Epidermal melanocyte (primary cell): Measurements from ENCODE around the gene NFIB.

Source experiments
- DNase-seq: peaks from one replicate; pipeline ENCODE4 v3.0.0; 2011; ENCODE audit warnings: low spot score; ENCODE audit not compliant: insufficient read length

The NFIB gene

DNA sequence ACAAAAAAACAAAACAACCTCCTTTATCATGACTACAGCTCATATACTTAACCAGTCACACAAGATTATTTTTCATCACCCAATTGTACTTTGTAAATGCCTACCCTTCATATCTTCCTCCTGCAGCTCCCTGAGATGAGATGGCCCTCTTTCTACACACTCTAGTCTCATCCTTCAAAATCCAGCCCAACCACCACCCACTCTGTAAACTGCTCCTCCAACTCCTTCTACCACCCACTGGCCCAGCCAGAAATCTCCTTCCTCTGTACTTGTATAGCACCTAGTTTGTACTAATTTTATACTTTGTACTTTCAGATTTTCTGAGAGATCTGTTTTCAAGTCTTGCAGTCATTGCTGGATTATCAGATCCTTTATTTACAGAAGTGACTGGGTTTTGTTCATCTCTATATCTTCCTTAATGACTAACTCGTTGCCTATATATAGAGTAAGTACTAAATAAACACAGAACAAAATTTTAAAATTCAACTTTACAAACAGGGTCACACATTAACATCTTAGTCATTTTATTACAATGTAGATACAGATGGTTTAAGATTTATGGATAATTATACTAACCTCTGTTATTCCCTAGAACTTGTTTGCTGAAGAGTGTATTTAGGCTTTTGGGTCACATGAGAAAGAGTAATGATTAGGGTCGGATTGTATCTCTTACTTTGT lies 155.7 kb downstream of the NFIB start:
- no peak for DNase-seq

DNA sequence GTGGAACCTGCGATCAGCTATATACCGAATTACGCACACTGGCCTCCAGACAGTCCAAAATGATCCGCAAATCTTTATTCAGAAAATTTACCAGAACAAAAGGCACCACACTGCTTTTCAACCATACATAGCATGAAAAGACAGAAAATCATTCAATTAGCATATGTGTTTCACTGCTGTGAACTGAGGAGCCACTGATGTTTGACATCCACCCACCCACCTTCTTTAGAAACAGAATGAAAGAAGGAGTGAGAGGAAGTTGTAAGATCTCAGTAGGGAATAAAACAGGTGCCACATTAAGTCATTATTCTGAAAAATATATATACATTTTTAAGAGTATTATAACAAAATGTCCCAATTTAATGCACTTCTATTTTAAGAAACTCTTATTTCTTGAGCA lies 156.8 kb downstream of the NFIB start:
- DNase-seq, result no peak

GRCh38 chr9:14156046-14156445 lies 157.9 kb downstream of the NFIB start:
- DNase-seq, result no peak

DNA sequence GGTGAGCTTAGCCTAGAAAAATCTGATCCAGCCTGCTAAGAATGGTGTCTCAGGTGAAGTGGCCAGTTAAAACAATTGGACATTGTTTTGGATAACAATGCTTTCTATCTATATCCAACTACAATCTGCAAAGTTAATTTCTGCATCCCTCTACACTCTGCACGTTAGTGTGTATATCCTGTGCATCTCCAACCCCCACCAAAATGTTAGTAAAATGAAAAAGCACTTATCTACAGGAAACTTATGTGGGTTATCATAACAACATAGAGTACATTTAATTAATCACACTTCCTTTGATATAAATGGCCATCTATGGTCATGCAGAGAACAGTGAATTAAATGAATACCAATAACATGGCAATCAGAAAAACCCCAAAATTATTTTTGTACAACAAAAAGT lies 158.7 kb downstream of the NFIB start:
- DNase-seq, result no peak

DNA sequence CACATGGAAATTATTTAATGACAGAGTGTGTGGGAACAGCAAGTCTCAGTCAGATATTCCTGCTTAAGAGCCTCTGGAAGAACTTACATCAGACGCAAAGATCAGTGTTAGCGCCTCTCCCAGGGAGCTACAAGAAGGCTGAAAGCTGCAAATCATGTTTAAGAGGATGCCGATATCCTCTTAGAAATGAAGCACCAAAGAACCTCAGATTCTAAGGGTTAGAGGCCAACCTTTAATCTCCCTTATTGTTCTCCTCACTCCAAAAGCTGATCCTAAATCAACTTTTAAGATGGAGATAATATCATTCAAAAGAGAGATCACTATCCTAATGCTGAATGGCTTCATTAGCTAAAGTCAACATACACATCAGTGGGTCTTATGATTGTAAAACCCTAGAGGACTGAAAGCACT lies 160.6 kb downstream of the NFIB start:
- DNase-seq, result no peak

- no peak for DNase-seq
These were observed 162.5 kb downstream of the NFIB start for GRCh38 chr9:14151451-14151850.

GRCh38 chr9:14148501-14149103 lies 165.3 kb downstream of the NFIB start:
- DNase-seq, result no peak

DNA sequence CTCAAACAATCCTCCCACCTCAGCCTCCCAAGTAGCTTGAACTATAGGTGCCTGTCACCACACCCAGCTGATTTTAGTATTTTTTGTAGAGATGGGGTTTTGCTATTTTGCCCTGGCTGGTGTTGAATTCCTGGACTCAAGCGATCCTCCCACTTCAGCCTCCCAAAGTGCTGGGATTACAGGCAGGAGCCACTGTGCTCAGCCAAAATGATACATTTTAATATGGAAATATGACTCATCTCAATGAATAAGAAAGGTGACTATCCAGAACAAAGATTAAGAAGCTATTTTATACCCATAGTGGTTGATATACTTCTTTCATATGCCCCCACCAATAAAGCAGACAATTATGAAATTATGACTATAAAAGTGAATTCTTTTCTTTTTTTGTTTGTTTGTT lies 166.2 kb downstream of the NFIB start:
- no peak for DNase-seq

DNA sequence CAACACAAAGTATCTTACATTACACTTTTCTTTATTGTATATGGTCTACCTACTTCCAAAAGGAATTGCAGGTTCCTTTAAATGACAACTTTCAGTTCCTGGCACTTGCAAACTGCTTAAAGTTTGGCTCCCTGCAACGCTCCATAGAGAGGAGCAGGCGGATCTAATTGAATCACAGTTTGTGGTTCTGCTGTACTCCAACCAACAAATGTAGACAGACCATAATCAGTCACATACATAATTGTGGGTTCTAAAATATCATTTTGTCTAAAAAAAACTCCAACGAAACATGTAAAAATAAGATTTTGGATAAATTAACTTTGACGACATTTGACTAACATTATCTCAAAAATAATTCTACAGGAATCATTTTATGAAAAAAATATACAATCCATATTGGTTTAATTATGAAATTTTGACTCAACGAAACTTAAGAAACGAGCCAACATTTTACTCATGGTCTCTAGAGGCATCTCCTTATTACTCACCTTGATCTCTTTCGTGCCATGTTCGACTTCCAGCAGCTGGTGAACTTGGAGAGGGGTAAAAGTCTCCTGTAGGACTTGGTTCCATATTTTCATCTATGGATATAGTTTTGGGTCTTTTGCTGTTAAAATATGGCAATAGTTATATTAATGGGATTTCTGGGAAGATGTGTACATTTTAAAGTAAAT lies 167.6 kb downstream of the NFIB start:
- no peak for DNase-seq

- no peak for DNase-seq
These were observed 169.7 kb downstream of the NFIB start for GRCh38 chr9:14144215-14144614.

GRCh38 chr9:14141699-14142098 lies 172.2 kb downstream of the NFIB start:
- DNase-seq, result no peak

DNA sequence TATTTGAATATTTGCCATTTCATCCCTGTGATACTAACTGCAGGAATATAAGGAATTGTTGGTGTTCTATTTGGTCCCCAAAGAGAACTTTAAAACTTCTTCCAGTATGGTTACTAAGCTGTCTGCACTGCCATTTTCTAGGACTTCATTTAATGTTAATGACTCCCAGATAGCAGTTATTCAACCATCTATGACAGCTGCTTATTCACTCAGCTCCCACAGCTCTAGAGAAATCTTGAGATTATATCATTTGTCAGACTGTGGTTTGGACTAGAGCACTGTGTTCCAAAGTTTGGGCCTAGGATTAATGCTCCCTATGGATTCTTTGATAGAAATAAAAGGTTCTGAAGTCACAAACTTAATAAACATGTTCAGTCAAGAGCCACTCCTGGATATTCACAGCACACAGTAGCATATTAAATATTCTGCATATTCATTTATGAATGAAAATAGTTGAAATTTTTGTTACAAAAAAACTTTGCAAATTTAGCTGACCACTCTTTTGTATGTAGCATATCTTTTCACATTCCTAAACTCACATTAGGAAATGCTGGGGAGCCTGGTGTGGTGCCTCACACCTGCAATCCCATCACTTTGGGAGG lies 173.7 kb downstream of the NFIB start:
- DNase-seq, result no peak

GRCh38 chr9:14139287-14139686 lies 174.7 kb downstream of the NFIB start:
- DNase-seq, result no peak

DNA sequence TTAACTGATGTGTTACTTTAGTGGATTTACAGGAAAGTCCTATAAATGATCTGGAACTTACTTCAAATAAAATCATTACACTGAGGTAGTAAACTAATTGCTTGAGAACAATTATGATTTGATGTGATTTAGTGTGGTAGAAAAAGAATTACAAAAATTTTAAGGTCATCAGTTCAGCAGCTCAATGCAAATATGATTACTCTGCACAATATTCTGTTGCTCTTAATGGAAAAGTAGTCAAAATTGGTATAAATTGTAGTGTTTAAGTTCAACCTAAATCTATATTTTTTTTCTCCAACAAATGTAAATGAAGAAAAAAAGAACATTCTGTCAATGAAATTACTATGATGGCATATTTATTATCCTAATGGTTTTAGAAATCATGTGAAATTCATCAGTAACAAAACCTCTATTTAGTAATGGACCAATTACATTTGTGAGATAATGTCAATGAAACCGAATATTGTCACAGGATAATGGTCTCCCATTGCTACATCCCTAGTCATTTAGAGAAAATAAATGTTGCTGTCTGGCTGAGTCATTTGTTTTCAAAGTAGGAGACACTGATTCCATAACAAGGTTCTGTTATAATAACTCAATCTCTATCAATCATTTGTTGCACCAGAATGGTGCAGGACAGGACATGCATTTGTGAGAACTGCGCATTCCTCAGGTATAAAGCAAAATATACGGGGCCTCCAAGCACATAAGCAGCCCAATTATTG lies 177.1 kb downstream of the NFIB start:
- DNase-seq, result no peak

- no peak for DNase-seq
These were observed 177.8 kb downstream of the NFIB start for GRCh38 chr9:14136047-14136635.

DNA sequence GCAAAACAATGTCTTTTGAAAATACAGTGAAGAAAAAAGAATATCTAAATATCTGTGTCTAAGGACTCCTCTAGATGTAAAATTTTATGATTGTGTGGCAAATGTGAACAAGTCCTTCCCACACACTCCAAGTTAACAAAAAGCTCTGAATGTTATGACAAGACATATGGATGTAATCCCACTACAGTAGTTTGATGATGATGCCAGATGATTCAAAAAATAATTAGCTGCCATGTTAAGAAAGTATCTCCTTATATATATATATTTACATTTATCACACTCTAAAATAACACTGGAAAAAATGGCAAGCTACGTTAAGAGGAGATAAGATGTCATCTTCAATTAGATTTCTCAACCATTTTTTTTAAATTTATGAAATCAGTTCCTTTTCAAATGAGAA lies 178.5 kb downstream of the NFIB start:
- no peak for DNase-seq

- no peak for DNase-seq
These were observed 180.5 kb downstream of the NFIB start for GRCh38 chr9:14133394-14133793.

DNA sequence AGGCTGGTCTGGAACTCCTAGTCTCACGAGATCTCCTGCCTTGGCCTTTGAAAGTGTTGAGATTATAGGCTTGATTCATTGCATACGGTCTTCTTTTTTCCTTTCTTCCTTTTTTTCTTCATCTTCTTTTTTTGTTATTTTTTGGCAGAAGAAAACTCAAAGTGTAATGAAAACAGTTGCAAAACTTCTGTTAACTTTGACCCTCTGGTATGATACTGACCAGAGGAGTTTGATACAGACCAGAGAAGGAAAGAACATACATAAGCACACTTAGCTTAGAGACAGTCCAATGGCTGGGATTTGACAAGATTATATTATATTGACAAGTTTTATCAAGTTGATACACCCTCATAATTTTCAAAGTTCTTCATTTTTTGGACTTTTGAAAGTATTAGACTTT lies 181.2 kb downstream of the NFIB start:
- DNase-seq, result no peak

GRCh38 chr9:14131356-14132088 lies 182.4 kb downstream of the NFIB start:
- DNase-seq, result no peak

- DNase-seq, result no peak
These were observed 186.3 kb downstream of the NFIB start for GRCh38 chr9:14127656-14128055.
